ENCODE measurements around the gene CTNND2.

Gene CTNND2

DNA sequence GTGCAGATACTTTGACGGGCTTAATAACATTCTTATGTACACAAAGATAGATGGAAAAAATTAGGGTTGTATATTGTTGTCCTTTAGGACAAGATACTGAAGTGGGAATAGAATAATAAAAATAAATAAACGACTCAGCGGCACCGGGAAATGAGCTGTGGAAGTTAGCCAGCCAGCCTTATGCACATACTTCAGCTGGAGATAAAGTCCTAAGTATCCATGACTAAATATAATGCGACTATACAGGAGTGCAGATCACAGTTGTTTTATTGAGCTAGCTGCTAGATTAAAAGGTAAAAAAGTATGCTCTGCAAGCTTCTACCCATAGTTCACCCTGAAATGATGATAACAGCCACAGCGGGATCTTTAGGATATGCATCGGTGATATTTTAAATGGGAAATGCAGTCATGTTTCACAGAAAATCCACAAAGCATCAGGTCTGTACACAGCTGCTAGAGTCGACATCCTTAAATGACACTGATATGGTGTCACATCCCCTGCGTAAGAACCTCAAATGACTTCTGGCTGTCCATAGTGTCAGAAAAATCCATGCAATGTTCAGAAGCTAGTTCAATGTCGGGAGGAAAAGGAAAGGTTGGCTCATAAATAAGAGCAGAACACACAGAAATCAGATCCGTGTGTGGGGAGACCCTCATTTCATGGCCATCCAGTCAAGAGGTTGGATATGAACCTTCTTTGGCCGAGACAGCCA is 750.4 kb downstream of the CTNND2 start:
- DNase-seq = no peak

DNA sequence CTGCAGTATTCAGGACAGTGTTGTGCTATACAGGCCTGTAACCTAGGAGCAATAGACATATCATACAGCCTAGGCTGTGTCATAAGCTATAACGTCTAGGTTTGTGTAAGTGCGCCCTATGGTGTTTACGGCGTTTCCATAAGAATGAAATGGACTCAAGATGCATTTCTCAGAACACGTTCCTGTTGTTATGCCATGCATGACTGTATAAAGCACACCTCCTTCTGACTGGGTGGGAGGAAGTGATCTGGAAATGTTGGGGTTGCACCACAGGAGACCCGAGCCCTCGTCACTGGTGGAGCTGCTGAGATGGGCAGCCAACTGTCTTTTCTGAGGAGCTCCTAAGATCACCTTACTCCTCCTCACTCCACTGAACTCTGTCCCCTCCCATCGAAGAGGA is 751.9 kb downstream of the CTNND2 start:
- no peak for DNase-seq

DNA sequence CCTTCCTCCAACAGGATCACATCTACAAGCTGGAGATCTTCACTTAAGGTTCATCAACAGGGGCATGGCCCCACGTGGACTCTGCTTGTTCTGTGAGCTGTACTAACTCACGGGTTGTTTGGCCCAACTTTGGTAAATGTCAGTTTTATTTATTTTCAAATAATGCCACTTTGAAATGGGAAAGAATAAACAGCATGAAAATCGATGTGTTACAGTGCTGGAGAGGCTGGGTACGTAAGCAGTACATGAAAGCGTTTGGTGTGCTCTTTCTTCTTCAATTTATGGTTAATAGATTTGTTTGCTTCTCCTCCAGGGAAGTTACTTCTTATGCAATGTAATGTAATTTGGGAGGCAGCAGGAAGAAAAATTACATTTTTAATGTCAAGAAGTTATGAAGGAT is 753.3 kb downstream of the CTNND2 start:
- DNase-seq = no peak

DNA sequence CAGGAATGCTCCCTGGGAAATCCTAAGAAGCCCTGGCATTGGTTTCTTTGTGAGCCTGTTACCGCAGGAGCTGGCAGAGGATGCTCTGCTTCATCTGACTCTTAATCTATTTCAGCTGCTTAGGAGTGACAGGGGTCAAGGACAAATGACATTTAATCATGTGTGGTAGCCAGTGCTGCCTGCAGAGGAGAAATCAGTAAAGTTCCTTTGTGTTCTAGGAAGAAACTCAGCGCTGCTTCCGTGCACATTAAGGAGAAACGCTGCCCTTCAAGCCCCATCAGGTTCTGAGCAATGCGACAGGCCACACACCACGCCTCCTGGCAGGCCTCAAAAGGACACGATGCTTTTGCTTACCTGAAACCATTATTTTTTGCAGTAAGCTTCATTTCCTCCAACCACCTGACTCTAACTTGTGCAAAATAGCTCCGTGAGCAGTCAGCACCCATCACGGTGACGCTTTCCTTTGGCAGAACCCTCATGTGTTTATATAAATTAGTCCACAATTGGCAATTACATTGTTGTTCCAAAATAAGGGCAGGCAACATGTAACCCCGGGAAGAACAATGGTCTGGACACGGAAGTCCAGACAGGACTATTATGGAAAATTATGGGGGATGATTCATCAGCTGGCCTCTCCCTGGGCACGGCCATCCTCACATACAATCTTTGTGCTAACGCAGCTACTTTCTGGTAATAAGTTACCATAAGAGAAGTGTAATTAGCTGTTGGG is 755.3 kb downstream of the CTNND2 start:
- no peak for DNase-seq

DNA sequence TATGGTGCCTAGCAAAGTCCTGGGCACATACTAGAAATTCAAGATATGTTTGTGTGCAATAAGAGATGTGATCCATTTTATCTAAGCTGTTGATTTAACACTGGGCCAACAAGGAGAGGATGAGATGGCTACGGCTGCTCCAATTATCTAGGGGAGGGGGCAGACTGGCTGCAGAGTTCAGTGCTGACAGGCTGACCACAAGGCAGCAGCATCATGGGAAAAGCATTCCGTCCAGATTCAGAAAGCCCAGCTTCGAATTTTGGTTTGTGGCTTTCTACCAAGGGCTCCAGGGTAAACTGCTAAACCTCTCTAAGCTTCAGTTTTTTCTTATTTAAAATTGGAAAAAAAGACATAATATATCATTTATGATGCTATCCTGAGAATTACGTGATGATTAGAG is 758.1 kb downstream of the CTNND2 start:
- DNase-seq = no peak

DNA sequence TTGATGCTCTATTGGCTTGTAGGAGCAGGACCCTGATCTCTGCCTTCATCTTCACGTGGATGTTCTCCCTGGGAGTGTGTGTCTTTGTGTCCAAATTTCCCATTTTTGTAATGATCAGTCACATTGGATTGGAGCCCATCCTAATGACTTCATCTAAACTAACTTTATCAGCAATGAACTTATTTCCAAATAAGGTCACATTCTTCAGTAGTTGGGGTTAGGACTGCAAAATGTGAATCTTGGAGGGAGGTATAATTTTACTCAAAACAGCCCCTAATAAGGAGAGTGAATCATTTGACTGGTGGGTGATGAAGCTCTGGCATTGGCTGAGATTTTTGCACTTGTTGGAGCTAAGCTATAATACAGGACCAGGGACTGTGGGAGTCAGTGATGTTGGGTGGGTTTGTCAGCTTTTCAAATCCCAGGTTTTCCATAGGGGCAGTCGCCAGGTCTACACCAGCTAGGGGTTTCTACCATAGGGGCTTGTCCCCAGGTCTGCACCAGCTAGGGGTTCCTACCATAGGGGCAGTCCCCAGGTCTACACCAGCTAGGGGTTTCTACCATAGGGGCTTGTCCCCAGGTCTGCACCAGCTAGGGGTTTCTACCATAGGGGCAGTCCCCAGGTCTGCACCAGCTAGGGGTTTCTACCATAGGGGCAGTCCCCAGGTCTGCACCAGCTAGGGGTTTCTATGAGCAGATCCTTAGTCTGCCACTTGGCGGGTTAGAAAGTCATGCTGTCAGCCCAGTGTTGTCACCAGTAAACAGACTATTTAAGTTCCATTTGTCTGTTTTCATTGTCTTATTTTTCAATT is 760.6 kb downstream of the CTNND2 start:
- no peak for DNase-seq

DNA sequence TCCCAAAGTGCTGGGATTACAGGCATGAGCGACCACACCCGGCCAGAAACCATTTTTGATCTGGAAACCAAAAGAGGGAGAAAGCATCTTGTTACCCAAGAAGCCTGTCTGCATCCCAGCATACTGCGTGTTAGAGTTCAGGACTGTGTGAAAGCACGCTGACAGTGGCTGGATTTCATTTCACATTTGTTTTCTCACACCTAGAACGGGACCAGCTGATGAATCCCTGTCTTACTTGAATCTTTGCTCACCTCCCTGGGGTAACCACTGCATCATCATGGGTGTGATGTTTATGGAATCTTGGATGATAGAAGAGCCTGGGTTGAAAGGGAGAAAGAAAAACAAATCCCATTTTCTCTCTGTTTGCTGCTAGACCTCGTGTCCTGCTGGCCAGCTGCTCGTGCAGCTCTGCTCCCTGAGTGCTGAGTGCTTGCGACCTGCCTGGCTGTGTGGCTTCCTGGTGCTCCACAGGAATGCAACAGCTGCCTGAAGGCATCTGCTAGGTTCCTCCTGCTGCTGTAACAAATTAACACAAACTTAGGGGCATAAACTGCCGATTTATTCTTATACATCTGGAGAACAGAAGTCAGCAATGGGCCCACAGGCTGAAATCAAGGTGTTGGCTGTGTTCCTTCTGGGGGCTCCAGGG is 764.9 kb downstream of the CTNND2 start:
- DNase-seq = no peak

DNA sequence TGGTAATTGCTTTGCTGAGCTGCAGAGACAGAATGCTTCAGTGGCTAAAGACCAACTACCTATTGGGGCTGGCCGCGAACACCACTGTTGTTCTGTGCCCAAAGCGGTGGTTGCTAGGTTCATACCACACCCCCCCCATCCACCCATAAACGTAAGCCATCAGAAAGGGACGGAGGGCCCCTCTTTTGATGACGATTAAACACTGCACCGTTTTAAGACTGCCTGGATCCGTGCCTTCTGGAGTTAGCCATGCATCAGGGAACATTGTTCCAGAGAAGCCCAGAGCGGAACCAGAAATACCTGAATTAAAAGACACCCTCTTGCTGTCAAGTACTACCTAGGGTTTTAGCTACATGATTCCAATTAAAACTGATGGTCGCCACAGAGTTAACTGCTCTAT is 774.1 kb downstream of the CTNND2 start:
- no peak for DNase-seq

DNA sequence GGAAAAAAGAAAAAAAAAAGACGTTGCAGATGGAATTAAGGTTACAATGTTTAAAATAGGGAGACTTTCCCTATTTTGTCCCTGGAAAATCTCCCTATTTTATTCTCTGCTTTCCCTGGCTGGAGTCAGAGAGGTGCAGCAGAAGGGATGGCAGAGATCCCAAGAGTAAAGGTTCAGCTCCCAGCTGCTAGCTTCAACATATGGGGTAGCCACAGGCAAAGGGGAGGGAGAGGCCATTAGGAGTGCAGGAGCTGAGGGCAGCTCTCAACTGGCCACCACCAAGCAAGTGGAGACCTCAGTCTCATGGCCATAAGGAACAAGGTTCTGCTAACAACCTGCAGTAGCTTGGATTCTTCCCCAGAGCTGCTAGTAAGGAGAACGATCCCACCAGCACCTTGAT is 776.2 kb downstream of the CTNND2 start:
- no peak for DNase-seq

DNA sequence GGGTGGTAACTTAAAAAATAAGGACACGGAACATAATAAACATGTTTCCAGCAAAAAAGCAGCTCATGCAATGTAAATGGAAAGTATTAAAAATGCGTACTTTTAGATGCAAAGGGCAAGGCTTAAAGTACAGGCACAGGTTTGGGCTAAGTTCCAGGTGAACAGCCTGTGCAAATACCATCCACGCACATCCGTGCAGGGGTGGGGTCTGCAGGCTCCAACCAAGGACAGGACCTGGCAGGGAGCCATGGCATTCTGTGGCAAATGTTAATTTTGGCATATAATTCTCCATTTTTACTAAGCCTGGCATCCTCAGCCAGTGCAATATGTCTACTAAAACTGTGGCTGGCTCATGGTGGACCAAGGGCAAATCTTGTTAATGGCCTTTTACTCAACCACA is 777.4 kb downstream of the CTNND2 start:
- no peak for DNase-seq

DNA sequence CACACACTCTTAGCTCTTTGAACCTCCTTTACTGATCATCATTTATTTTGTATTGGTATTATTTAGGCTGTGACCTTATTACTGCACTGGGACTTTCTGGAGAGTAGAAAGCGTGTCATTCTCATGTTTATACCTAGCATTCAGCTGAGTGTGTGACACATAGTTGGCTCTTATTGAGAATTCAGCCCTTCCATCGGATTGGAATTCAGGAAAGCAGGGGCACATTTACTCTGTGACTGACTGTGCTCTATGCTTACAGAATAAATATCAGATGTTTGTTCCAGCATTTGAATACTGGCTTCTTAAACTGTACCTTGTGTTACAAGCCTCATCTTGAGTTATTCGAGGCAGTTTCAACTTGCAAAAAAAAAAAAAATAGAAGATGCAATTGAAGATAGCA is 782.4 kb downstream of the CTNND2 start:
- no peak for DNase-seq

DNA sequence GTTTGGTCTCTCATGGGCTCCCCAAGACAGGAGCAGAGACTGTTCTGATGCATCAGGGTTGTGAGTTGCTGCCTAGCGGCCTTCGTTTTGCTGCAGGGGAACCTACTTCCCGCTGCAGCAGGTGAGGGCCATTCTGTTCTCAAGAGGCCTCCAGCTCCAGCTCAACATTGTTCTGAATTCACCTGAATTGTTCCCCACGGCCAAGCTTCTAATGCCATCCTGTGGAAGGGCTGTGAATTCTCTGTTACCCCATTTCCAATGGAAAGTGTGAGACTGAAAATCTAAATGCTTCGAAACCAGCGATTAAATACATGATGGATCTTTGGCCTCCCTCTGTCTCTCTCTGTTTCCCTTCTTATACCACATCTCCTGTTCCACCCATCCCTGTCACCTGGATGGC is 794.1 kb downstream of the CTNND2 start:
- no peak for DNase-seq

DNA sequence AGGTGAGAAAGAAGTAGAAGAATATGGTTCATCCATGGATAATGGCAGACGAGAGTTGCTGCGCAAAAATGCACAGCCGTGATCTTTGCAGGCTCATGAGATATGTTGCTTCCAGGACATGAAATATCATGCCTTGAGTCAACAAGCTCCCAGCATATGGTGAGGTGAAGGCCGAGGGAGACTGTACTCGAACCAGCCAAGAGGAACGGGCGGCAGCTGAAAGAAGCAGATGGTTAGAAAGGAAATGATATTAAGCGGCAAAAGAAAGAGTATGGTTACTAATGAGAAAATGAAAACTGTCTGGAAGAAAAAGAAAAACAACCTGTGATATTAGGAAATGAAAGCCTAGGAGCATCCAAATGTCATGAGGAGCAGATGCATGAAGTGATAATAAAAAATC is 798.5 kb downstream of the CTNND2 start:
- DNase-seq = no peak

DNA sequence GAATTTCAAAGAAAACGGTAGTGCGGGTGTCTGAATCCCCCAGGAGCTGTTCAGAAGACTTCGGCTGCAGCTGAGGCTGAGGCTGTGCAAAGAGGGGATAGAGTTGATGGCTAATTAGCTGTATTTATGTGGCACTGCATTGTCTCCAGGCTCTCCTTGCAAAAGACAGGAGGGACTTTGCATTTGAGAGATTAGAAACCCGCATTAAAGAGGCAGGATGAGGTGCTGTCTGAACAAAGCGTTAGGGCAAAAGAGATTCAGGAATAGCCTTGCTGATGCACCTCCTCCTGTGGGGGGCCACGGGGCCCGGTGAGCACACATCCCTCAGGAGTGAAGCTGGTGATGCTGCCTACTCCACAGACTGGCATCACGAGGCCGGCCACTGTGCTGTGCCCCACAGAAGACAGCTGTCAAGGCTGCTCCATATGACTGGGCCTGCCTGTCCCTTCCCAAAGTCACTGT is 799.6 kb downstream of the CTNND2 start:
- DNase-seq = no peak

DNA sequence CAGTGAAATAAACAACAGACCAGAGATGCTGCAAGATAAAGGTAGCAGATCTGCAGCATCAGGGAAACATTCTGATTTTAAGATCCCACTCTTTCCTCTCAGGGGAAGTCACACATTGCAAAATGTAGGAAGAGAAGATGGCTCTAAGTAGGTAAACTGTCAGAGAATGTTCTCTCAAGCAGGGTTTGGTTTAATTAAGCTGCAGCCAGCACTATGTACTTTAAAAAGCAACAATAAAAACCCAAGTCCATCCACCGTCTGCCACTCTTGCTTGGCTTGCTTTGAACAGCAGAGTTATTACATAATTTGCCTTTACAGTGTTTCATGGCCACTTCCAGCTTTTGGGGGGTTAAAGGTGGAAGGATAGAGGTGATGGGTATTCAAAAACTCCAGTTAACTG is 800.0 kb downstream of the CTNND2 start:
- no peak for DNase-seq

DNA sequence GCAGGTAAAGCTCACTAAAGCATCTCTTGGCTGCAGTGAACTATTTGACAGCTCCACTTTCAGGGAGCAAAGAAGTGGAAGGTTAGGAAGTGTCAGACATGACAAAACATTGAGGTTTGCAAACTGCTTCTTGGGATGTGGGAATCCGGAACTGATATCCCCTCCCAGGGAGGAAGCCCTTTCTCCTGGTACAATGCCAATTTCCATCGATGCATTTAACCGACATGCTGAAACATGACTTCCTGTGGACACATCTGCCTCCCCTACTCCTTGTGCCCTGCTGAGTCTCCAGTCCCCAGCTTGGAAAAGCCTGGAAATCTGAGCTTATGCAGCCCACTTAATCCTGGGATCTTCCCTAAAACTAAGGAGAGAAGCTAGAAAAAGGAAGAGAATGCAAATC is 820.1 kb downstream of the CTNND2 start:
- DNase-seq = no peak

DNA sequence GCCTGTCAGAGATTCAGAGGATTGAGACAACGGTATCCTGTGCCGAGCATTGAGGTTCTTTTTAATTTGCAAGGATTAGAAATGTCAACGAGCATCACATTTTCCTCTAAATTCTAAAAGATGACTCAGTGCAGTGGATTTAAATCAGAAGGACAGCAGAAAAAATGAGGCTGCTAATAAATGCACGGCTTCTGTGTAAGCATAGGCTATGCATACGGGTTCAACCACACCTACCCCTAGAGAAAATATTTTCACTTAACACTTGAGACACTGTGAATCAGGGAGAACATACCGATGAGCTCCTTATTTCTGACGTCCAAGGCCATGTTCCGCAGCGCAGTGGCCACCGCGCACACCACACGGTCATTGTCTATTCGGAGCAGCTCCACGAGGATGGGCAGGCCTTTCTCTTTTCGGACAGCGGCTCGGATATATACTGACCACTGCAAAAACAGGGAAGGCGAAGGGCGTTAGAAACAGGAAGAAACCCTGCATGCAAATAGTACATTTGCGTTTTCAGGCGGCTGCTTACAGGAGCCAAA is 821.8 kb downstream of the CTNND2 start:
- DNase-seq = no peak

DNA sequence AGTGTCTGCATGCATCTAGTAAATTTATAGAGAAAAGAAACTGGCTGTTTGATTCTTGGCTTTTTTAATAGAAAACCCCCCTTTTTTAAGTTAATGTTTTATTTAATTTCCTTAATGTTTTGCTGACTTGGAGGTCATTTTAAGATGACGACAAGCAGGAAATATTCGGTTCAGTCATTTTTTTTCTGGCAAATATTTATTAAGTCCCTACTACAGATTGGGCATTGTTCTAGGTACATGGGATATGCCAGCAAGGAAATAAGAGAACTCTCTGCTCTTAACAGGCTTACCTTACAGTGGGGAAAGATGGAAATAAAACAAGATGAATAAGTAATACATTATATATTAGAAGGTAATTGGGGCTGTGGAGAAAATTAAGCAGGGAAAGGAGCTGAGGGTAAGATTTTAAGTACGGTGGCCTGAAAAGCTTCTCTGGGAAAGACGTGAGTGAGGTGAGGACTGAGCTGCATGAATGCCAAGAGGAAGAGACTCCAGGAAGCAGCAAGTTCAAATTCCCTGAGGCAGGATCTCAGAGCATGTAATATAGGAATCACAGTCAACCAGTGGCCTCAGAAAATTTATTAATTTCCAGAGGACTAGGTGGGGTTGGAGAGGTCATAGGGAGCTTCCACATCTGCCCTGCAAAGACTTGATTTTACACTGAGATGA is 827.2 kb downstream of the CTNND2 start:
- DNase-seq = no peak

DNA sequence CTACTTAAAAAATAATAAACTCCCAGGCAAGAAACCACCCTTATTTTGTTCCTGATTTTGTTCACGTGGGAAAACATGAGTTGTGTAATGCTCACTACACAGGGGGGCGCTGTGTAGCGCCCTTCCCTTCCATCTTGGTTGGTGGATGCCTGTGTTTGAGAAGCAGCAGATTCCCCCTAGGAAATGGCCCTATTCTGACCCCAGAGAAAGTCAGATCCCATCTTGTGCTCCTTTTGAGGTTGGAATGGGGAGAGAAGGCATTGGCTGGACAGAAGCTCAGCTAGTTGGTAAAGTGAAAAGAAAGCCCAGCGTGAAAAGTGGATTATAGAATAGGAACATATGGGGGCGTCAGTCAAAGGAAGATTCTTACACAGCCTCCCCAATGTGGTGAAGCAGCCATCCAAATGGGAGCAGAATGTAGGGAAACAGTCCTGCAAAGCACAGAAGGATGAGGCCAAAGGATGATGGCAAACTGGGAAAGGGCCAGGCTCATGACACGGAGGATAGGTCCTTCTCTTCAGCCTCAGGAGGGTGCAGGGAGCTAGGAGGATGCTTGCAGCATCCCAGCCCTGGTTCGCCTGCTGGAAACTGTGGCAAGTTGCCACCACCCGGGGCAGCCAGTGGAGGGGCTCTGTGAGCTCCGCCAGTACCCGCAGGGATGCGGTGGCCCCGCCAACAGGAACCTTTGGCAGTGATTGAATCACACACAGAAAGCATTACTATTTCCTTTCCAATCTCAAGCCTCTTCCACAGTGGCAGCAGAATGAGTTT is 829.0 kb downstream of the CTNND2 start:
- no peak for DNase-seq

DNA sequence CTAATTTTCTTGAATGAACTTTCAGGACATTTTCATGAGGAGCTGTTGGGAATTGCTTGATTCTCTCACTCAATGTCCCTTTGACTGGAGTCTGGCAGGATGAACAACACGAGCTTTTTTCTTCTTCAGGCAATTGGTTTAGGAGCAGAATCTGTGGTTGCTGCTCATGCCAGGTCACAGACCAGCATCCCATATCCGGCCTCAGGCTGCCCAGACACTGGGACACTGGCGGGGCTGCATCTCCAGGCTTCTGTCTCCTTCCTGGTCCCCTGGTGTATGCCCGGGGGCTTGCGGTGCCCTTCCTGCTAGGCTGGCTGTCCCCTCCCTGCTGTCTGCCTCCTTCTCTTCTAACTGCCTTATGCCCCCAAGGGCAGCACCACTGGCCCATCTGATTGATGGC is 831.7 kb downstream of the CTNND2 start:
- DNase-seq = no peak

DNA sequence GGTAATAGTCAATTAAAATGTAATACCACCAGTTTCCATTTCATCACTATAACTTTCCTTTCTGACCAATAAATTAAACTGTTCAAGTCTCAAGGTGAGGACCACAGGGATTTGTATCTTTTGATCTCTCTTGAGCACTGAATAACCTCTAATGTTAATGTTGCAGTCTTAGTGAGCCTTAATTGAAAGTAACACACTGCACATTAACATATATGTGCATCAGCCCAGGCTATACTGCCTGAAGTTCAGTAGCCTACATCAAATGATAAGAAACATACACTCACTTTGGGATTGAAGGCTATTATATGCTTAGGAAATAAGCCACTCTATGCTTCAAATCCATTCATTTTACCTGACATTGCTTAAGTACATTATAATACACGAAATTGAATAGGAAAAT is 832.2 kb downstream of the CTNND2 start:
- DNase-seq = no peak

DNA sequence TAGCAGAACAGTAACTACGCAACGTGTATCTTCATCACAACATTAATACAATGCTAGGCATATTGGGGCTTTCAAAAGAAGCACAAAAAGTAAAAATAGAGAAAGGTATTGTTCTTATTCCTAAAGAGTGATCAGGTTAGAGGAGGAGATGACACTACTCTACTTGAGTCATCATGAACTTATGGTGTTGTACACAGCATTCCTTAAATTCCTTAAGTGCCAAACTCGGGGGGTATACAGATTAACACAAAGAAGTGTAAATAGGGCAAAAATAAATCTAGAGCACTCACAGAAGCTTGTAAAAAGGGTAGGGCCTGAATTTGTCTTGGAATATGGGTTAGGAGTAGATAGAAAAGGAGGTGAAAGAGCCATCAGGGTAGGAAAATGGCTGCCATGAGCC is 835.2 kb downstream of the CTNND2 start:
- no peak for DNase-seq
